AML-193 (cell line): ENCODE results near the gene CHST4.
"Not testable (repeated sequence)": the region's sequence is repeated elsewhere in the genome, so short reads cannot be mapped to it uniquely, and the experiment has no call there.

Experiments used
- DNase-seq, 2 experiments: peaks; one replicate each; lab custom pipeline; 2025; lab: John Stamatoyannopoulos, UW

CHST4 gene

GRCh38 chr16:71526111-71526631 lies at the start of gene CHST4:
Gene CHST4, plus strand, starts transcription at chr16:71526426. Its CDS starts 10,252 bp downstream, at chr16:71536678.
- DNase-seq = peak; percentile 37 to 54

- no peak for DNase-seq
These were observed 49.6 kb upstream of the CHST4 start for GRCh38 chr16:71476457-71477124.

GRCh38 chr16:71479420-71479819 lies 46.8 kb upstream of the CHST4 start:
- DNase-seq = peak in 1 of 2 experiments; percentile 14

- no peak for DNase-seq
These were observed 45.3 kb upstream of the CHST4 start for GRCh38 chr16:71480956-71481355.

- no peak for DNase-seq
These were observed 43.7 kb upstream of the CHST4 start for GRCh38 chr16:71482569-71482968.

- DNase-seq = peak; percentile 70 to 78
These were observed 42.0 kb upstream of the CHST4 start for GRCh38 chr16:71484006-71484893.

- DNase-seq = no peak
These were observed 37.1 kb upstream of the CHST4 start, which contains the start of gene ZNF19 for GRCh38 chr16:71489122-71489521. Gene ZNF19, minus strand, starts transcription at chr16:71489324. Its CDS starts 7,210 bp downstream, at chr16:71482114.

GRCh38 chr16:71490361-71490760 lies 35.9 kb upstream of the CHST4 start:
- no peak for DNase-seq

GRCh38 chr16:71491054-71491453 lies 35.2 kb upstream of the CHST4 start:
- DNase-seq = no peak

GRCh38 chr16:71492786-71493185 lies 33.4 kb upstream of the CHST4 start:
- no peak for DNase-seq

GRCh38 chr16:71493213-71493612 lies 33.0 kb upstream of the CHST4 start:
- no peak for DNase-seq

GRCh38 chr16:71498031-71498430 lies 28.2 kb upstream of the CHST4 start:
- DNase-seq = no peak

GRCh38 chr16:71499775-71500364 lies 26.4 kb upstream of the CHST4 start:
- peak; percentile 52 to 58 for DNase-seq

GRCh38 chr16:71500964-71501363 lies 25.3 kb upstream of the CHST4 start:
- DNase-seq = no peak

- DNase-seq = no peak
These were observed 24.7 kb upstream of the CHST4 start for GRCh38 chr16:71501547-71501946.

- DNase-seq = not testable (repeated sequence)
These were observed 22.2 kb upstream of the CHST4 start for GRCh38 chr16:71504051-71504450.

GRCh38 chr16:71504901-71505300 lies 21.3 kb upstream of the CHST4 start:
- DNase-seq = no peak

- no peak for DNase-seq
These were observed 19.2 kb upstream of the CHST4 start for GRCh38 chr16:71507061-71507460.

GRCh38 chr16:71513302-71513701 lies 12.9 kb upstream of the CHST4 start:
- DNase-seq = no peak

GRCh38 chr16:71514476-71514875 lies 11.8 kb upstream of the CHST4 start:
- DNase-seq = no peak

- DNase-seq = no peak
These were observed 11.2 kb upstream of the CHST4 start for GRCh38 chr16:71515026-71515425.

- no peak for DNase-seq
These were observed 5.7 kb upstream of the CHST4 start for GRCh38 chr16:71520550-71520949.
